HepG2 (cell line): ENCODE measurements around the gene WDR6. TPM values are rescaled to one million over a fixed set of nuclear protein-coding genes. Genes with fewer than 3 reads are reported as not detected.

ENCODE experiments used
- ATF7 ChIP-seq, 2 experiments: fragments of 450-650 bp in 1 of 2; sonication (generic) in 1 of 2; formaldehyde crosslinking in 1 of 2; IDR thresholded peaks; 2 replicates each; pipeline versions ENCODE4 v1.4.0 to v1.6.1; 2016 to 2020; ENCODE audit warnings: antibody characterized with exemption in 1 of 2, mild to moderate bottlenecking in 1 of 2, missing genetic modification reagents in 1 of 2
- NFE2L1 ChIP-seq: sonication (generic); formaldehyde crosslinking; IDR thresholded peaks from 2 replicates; pipeline ENCODE4 v1.4.0; 2020; ENCODE audit warnings: missing genetic modification reagents, mild to moderate bottlenecking, borderline replicate concordance
- SMAD3 ChIP-seq: sonication (generic); formaldehyde crosslinking; IDR thresholded peaks from 2 replicates; pipeline ENCODE4 v1.4.0; 2020; ENCODE audit warnings: missing genetic modification reagents
- SNAPC4 ChIP-seq: sonication (generic); formaldehyde crosslinking; IDR thresholded peaks from 2 replicates; pipeline ENCODE4 v1.4.0; 2020; ENCODE audit warnings: mild to moderate bottlenecking, missing genetic modification reagents
- XRCC5 ChIP-seq: fragments of 200-400 bp; formaldehyde crosslinking; optimal IDR thresholded peaks from 2 replicates; pipeline ENCODE3; 2017; ENCODE audit warnings: mild to moderate bottlenecking, low read length
- ZBTB46 ChIP-seq: sonication (generic); formaldehyde crosslinking; IDR thresholded peaks from 2 replicates; pipeline ENCODE4 v1.4.0; 2020; ENCODE audit warnings: mild to moderate bottlenecking, missing genetic modification reagents, borderline replicate concordance
- ZNF234 ChIP-seq: sonication (generic); formaldehyde crosslinking; conservative IDR thresholded peaks from 2 replicates; pipeline ENCODE4 v1.5.1; 2020; ENCODE audit warnings: mild to moderate bottlenecking, missing genetic modification reagents
- ZNF530 ChIP-seq: sonication (generic); formaldehyde crosslinking; IDR thresholded peaks from 2 replicates; pipeline ENCODE4 v1.5.0; 2020; ENCODE audit warnings: low read depth, mild to moderate bottlenecking, missing genetic modification reagents
- ZNF550 ChIP-seq: sonication (generic); formaldehyde crosslinking; IDR thresholded peaks from 2 replicates; pipeline ENCODE4 v1.4.0; 2020; ENCODE audit warnings: mild to moderate bottlenecking, missing genetic modification reagents, borderline replicate concordance
- ZNF784 ChIP-seq: sonication (generic); formaldehyde crosslinking; IDR thresholded peaks from 2 replicates; pipeline ENCODE4 v1.5.1; 2020; ENCODE audit warnings: missing genetic modification reagents, mild to moderate bottlenecking, borderline replicate concordance
- ZNF878 ChIP-seq: sonication (generic); formaldehyde crosslinking; IDR thresholded peaks from 2 replicates; pipeline ENCODE4 v1.8.1; 2023; ENCODE audit warnings: mild to moderate bottlenecking, missing genetic modification reagents, moderate library complexity
- ZSCAN22 ChIP-seq: sonication (generic); formaldehyde crosslinking; IDR thresholded peaks from 2 replicates; pipeline ENCODE4 v1.4.0; 2020; ENCODE audit warnings: mild to moderate bottlenecking, missing genetic modification reagents
- ZSCAN31 ChIP-seq: sonication (generic); formaldehyde crosslinking; IDR thresholded peaks from 2 replicates; pipeline ENCODE4 v1.5.0; 2020; ENCODE audit warnings: low read depth, mild to moderate bottlenecking, missing genetic modification reagents
- polyA plus RNA-seq, 8 experiments: library from polyadenylated mRNA; depleted of rRNA in 3 of 8; stranded (reverse) in 7 of 8; unstranded in 1 of 8; fragments of >200 nt; fragmentation: Illumina TruSeq in 4 of 8; extraction: Trizol in 4 of 8; gene quantifications; 2 replicates each; pipeline versions ENCODE4 v1.2.1 to v1.2.3, GENCODE V29; 2011 to 2016; ENCODE audit warnings: low read depth in 4 of 8, missing spikeins in 1 of 8, mixed read lengths in 1 of 8; ENCODE audit not compliant: insufficient read depth in 1 of 8
- total RNA-seq, 5 experiments: library from RNA; depleted of rRNA; stranded (reverse); fragments of >200 nt; fragmentation: Illumina TruSeq; extraction: Trizol; gene quantifications; 2 replicates each; pipeline ENCODE4 v1.2.3, GENCODE V29; 2016; ENCODE audit warnings: low read depth in 1 of 5
- TF ChIP-seq, protein P1 (sequence below): sonication (generic); formaldehyde crosslinking; IDR thresholded peaks from 2 replicates; pipeline ENCODE4 v1.4.0; 2020; ENCODE audit warnings: missing genetic modification reagents
- TF ChIP-seq, protein P2 (sequence below): sonication (generic); IDR thresholded peaks from 2 replicates; pipeline ENCODE4 v1.6.1; 2016; ENCODE audit warnings: low read depth, borderline replicate concordance

The WDR6 gene
- total and polyA plus RNA-seq, 2 of the 13 experiments (the other 11 are each of a cell fraction or from before 2014, with no cell fraction given) = 73.4 to 139 TPM

GRCh38 chr3:49020330-49021212 is 13.4 kb downstream of the WDR6 start (continued):
- TF ChIP-seq ZSCAN22 (0 out of 2 replicates have a peak, but pooled peaks have one; percentile 51), ZNF530 (no peak), SNAPC4 (no peak), ZSCAN31 (CRISPR knock-in tag) (peak; percentile 15; the same call in 1 of the 2 replicates), ZNF784 (CRISPR knock-in tag) (no peak), XRCC5 (peak; percentile 10), NFE2L1 (peak; percentile 48; the same call in 1 of the 2 replicates), ZNF550 (peak; percentile 58; the same call in 1 of the 2 replicates), ZNF878 (no peak), ZNF234 (CRISPR knock-in tag) (no peak; the same call in 1 of the 2 replicates), ZBTB46 (no peak; the same call in 1 of the 2 replicates), SMAD3 (CRISPR knock-in tag) (no peak), ATF7 (IDR thresholded peaks at IDR 0.05) (no peak), ATF7 (CRISPR knock-in tag; IDR thresholded peaks at IDR 0.05) (0 out of 2 replicates have a peak, but pooled peaks have one; percentile 31)
- TF ChIP-seq, protein P1, sequence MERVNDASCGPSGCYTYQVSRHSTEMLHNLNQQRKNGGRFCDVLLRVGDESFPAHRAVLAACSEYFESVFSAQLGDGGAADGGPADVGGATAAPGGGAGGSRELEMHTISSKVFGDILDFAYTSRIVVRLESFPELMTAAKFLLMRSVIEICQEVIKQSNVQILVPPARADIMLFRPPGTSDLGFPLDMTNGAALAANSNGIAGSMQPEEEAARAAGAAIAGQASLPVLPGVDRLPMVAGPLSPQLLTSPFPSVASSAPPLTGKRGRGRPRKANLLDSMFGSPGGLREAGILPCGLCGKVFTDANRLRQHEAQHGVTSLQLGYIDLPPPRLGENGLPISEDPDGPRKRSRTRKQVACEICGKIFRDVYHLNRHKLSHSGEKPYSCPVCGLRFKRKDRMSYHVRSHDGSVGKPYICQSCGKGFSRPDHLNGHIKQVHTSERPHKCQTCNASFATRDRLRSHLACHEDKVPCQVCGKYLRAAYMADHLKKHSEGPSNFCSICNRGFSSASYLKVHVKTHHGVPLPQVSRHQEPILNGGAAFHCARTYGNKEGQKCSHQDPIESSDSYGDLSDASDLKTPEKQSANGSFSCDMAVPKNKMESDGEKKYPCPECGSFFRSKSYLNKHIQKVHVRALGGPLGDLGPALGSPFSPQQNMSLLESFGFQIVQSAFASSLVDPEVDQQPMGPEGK (CRISPR knock-in tag) = peak; percentile 69; the same call in 1 of the 2 replicates
- TF ChIP-seq, protein P2, sequence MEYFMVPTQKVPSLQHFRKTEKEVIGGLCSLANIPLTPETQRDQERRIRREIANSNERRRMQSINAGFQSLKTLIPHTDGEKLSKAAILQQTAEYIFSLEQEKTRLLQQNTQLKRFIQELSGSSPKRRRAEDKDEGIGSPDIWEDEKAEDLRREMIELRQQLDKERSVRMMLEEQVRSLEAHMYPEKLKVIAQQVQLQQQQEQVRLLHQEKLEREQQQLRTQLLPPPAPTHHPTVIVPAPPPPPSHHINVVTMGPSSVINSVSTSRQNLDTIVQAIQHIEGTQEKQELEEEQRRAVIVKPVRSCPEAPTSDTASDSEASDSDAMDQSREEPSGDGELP = peak; percentile 75; the same call in 1 of the 2 replicates
